ENCODE data around the gene PRKAG2.
"Not testable (repeated sequence)": the region's sequence is repeated elsewhere in the genome, so short reads cannot be mapped to it uniquely, and the experiment has no call there.

The PRKAG2 gene

GRCh38 chr7:151551820-151552219 is 325.1 kb downstream of the PRKAG2 start:
- DNase-seq (ENCODE audit: low spot score) = no peak

DNA sequence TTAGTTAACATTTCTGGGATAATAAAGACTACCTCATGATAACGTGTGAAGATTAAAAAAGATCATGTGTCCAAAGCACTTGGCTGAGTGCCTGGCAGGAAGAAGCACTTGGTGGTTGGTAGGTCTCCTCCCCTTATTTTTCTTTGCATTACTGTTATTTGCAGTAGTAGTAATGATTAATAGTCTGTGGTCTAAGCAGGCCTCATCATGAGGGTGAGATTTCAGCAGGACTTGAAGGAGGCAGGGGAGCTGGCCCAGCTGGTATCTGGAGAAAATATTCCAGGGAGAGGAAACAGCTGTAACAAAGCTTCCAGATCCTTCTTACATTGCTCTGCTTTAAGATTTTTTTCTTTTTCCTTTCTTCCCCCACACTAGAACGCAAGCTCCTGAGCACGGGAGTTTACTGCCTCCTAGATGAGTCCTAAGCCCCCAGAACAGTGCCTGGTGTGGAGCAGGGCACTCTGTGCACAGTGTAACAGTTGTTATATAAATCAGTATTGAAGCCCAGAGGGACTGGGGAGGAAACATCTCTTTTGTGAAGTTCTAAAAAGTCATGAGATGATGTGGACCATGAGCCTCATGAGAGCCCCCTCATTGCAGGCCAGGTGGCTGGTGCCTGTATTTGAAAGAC is 326.1 kb downstream of the PRKAG2 start:
- DNase-seq (ENCODE audit: low spot score) = no peak

DNA sequence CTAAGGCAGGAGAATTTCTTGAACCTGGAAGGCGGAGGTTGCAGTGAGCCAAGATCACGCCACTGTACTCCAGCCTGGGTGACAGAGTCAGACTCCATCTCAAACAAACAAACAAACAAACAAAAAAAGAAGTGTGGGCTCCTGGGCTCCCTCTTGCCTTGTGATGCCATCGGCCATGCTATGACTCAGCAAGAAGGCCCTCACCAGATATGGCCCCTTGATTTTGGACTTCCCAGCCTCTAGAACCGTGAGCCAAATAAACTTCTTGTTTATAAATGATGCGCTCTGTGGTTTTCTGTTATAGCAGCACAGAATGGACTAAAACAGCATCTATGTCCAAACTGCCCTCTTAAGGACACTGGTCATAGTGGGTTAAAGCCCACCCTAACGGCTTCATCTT is 327.3 kb downstream of the PRKAG2 start:
- no peak for DNase-seq (ENCODE audit: low spot score)

DNA sequence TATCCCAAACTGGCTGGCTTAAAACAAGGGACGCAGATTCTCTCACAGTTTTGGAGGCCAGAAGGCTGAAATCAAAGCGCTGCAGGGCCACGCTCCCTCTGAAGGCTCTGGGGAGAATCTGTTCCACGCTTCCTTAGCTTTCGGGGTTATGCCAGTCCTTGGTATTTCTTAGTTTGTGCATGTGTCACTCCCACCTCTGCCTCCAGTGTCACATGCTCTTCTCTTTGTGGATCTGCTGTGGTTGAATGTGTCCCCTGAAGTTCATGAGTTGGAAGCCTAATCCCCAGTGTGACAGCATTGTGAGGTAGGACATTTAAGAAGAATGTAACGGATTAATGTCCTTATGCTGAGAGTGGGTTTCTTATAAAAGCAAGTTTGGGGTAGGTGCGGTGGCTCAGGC is 327.8 kb downstream of the PRKAG2 start:
- no peak for DNase-seq (ENCODE audit: low spot score)

- DNase-seq (ENCODE audit: low spot score) = no peak
These were observed 332.7 kb downstream of the PRKAG2 start for GRCh38 chr7:151544183-151544582.

GRCh38 chr7:151542606-151543130 is 334.2 kb downstream of the PRKAG2 start:
- DNase-seq (ENCODE audit: low spot score) = no peak

DNA sequence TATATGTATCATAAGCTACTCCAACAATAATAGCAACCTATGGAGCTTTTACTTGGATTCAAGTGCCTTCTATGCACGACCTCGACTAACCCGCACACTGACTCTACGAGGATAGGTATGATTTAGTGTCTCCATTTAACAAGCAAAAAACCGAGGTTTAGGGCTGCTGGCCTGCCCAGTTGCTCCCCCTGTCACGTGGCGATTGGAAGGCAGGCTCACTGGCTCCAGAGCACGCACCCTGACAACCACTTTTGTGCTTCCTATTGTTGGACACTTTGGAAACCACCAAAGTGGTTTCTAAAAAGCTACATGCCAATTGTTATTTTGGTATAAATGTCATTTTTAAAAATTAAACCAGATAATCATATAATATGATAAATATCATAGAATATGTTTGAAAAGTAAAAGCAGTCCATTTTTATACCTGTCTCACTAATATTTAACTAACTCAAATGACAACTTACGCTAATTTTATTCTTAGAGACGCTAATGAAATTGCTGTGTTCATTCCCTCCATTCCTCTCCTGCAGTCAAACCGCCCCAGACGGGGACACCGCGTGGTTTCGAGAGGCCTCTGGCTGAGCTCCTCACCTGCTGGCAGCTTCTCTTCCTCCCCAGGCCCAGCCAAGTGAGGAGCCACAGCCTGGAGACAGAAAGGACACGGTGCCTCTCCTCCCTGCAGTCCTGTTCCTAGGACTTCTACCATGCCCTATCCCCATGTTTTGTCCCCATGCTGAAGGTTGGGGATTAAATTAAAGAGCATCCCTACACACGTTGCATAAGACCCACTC is 335.0 kb downstream of the PRKAG2 start:
- DNase-seq (ENCODE audit: low spot score) = no peak

DNA sequence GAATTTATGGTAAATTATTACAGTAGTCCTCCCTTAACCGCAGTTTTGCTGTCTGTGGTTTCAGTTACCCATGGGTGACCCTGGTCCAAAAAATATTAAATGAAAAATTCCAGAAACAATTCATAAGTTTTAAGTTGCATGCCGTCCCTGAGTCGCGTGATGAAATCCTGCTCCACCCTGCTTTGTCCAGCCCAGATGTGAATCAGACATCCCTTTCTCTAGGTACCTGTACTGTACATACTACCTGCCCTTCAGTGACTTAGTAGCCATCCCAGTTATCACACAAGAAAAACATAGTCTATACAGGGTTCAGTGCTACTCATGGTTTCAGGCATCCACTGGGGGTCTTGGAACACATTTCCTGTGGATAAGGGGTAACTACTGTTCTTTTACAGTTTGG is 336.8 kb downstream of the PRKAG2 start:
- no peak for DNase-seq (ENCODE audit: low spot score)

- peak; percentile 52 for DNase-seq (ENCODE audit: low spot score)
These were observed 337.7 kb downstream of the PRKAG2 start for GRCh38 chr7:151539088-151539671.

DNA sequence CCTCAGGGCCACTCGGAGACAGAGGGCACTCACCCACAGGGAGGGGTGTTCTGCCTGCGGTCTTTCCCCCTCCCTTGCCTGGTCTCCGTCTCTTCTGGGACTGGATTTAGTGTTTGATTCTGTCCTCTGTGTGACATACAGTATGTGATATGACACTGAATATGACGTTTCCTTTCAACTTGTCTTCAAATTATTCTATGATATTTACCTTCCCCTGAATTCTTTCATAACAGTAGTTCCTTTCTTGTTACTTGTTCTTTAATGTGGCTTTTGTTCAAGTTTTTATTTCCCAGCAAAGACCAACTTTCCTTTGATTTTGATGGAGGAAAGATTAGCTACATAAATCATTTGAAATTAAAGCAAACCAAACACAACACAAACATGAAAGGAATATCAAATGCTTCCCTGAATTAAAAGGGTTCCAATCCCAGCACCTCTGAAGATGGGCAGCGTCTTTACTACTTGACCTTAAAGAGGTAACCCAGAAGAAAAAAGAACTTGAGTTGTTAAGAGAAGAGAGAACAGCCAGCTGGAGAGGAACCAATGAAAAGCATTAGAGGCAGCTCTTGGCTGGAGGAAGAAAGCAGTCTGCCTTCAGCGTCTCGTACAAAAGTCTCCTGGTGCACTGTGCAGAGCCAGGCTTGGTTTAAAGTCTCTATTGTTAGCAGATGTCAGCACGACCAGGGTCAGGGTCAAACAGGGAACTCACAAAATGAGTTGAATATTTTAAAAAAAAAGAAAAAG is 338.9 kb downstream of the PRKAG2 start:
- no peak for DNase-seq (ENCODE audit: low spot score)

- not testable (repeated sequence) for DNase-seq (ENCODE audit: low spot score)
These were observed 340.7 kb downstream of the PRKAG2 start for GRCh38 chr7:151536178-151536577.

DNA sequence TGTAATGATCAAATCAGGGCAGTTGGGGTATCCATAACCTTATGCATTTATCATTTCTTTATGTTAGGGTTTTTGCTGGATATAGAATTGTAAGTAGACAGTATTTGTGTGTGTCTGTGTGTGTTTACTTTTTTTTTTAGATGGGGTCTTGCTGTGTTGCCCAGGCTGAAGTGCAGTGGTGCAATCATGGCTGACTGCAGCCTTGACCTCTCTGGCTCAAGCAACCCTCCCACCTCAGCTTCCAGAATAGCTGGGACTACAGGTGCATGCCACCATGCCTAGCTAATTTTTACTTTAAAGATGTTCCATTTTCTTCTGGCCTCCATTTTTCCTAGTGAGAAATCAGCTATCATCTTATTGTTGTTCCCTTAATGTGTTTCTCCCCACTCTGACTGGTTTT is 347.1 kb downstream of the PRKAG2 start:
- no peak for DNase-seq (ENCODE audit: low spot score)

- no peak for DNase-seq (ENCODE audit: low spot score)
These were observed 352.1 kb downstream of the PRKAG2 start for GRCh38 chr7:151524845-151525244.

GRCh38 chr7:151524331-151524730 is 352.6 kb downstream of the PRKAG2 start:
- DNase-seq (ENCODE audit: low spot score) = no peak

- peak; percentile 73 for DNase-seq (ENCODE audit: low spot score)
These were observed 356.3 kb downstream of the PRKAG2 start for GRCh38 chr7:151520419-151521261.

- DNase-seq (ENCODE audit: low spot score) = peak; percentile 100
These were observed 357.0 kb downstream of the PRKAG2 start, which contains the start of gene RHEB for GRCh38 chr7:151519765-151520418. Gene RHEB, minus strand, starts transcription at chr7:151519895. Its CDS starts 384 bp downstream, at chr7:151519511.

DNA sequence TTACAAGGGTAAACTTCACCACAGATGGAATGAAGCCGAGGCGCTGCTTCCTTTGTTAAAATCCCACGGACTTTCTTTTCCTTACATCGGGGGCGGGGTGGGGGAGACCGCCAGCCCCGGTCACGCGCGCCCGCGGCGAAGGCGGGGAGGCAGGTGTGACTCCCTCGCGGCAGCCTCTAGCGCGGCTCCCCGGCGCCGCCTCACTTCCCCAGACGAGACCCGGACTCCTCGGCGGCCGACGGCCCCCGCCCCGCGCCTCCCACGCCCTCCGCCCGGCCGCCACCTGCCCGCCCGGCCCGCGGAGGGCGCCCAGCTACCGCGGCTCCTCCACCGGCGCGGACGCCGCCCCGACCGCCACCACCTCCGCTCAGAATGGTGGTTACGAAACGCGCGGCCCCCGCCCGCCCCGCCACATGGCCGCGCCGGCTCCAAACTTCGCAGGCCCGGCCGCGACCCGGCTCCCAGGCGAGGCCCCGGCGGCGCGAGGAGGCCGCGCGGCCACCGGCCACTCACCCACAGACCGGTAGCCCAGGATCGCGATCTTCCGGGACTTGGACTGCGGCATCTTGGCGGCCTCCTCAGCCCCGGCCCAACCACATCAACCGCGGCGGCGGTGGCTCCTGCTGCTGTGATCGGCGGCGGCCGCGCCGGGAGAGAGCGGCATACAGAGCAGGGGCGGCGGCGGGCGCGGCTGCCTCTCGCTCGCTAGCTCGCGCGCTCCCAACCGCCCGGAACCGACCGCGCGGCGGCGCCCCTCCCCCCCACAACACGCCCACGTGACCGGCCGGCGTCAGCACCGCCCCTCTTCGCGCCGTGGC is 357.8 kb downstream of the PRKAG2 start:
- peak; percentile 36 for DNase-seq (ENCODE audit: low spot score)

- DNase-seq (ENCODE audit: low spot score) = peak; percentile 90
These were observed 358.6 kb downstream of the PRKAG2 start for GRCh38 chr7:151518105-151518946.

DNA sequence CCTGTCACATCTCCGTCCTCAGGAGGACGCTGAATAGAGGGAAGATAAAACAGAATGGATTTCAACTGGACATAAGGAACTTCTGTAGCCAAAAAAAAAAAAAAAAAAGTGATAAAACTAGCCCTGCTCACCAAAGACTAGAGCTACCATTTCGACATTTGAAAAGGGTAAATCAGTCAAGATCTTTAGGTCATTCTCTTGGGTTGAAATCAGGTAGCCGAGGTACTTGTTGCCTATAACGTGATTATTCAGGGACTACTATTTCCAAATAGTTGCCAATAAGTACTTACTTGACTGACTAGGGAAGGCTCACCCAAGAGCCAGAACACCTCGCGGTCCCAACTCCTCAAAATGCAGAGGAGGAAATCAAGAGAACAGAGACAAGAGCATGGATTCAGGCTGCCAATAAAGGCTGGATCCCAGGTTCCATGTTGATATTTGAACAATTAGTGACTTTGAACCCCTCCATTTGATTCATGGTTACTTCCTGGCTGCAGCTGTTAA is 359.3 kb downstream of the PRKAG2 start:
- no peak for DNase-seq (ENCODE audit: low spot score)

Measured in RKO (cell line).